IPS-15b (cell line): ENCODE results near the gene ARID5B.
A peak's percentile ranks its signal among the peaks of the same experiment; 100 is the strongest.

Experiments used
- H3K27me3 ChIP-seq: one replicate; pipeline ENCODE4 v1.6.1; 2013; ENCODE audit warnings: low read length; ENCODE audit not compliant: control insufficient read depth, insufficient read depth
- H3K36me3 ChIP-seq: one replicate; pipeline ENCODE4 v1.6.1; 2013; ENCODE audit warnings: low read length; ENCODE audit not compliant: control insufficient read depth, insufficient read depth
- H3K4me1 ChIP-seq: one replicate; pipeline ENCODE4 v1.6.1; 2013; ENCODE audit warnings: mild to moderate bottlenecking, low read length; ENCODE audit not compliant: control insufficient read depth, insufficient read depth
- H3K4me3 ChIP-seq: one replicate; pipeline ENCODE4 v1.5.1; 2013; ENCODE audit warnings: low read depth, low read length
- H3K9ac ChIP-seq: one replicate; pipeline ENCODE4 v1.6.1; 2013; ENCODE audit warnings: low read depth, mild to moderate bottlenecking, low read length
- H3K9me3 ChIP-seq: one replicate; pipeline ENCODE4 v1.6.1; 2013; ENCODE audit warnings: mild to moderate bottlenecking, low read length; ENCODE audit not compliant: control insufficient read depth, insufficient read depth

The ARID5B gene

GRCh38 chr10:61901829-61902444, 438 bp downstream of the ARID5B start:
- Histone ChIP-seq H3K9ac (no peak overlapping the region), H3K4me3 (peak overlapping the region; percentile 61), H3K4me1 (peaks cover 12% of the 10 kb centered on the region), H3K9me3 (no peaks in the 10 kb centered on the region), H3K36me3 (no peaks in the 10 kb centered on the region), H3K27me3 (peaks cover 43% of the 10 kb centered on the region)

- Histone ChIP-seq H3K4me1 (peaks cover 12% of the 10 kb centered on the region), H3K9ac (no peak overlapping the region), H3K4me3 (peak overlapping the region; percentile 61), H3K27me3 (peaks cover 36% of the 10 kb centered on the region), H3K9me3 (no peaks in the 10 kb centered on the region), H3K36me3 (no peaks in the 10 kb centered on the region)
Measured at GRCh38 chr10:61902445-61903220, 1.1 kb downstream of the ARID5B start.

GRCh38 chr10:61903221-61903927, 1.9 kb downstream of the ARID5B start:
- H3K4me3 ChIP-seq, result peak overlapping the region; percentile 83
- peaks cover 9% of the 10 kb centered on the region for H3K4me1 ChIP-seq
- peaks cover 29% of the 10 kb centered on the region for H3K27me3 ChIP-seq
- no peak overlapping the region for H3K9ac ChIP-seq
- H3K9me3 ChIP-seq, result no peaks in the 10 kb centered on the region
- H3K36me3 ChIP-seq, result no peaks in the 10 kb centered on the region

GRCh38 chr10:61903928-61904344, 2.4 kb downstream of the ARID5B start:
- H3K4me3 ChIP-seq, result peak overlapping the region; percentile 83
- H3K36me3 ChIP-seq, result no peaks in the 10 kb centered on the region
- peaks cover 9% of the 10 kb centered on the region for H3K4me1 ChIP-seq
- H3K27me3 ChIP-seq, result peaks cover 23% of the 10 kb centered on the region
- H3K9ac ChIP-seq, result no peak overlapping the region
- H3K9me3 ChIP-seq, result no peaks in the 10 kb centered on the region

- no peaks in the 10 kb centered on the region for H3K9me3 ChIP-seq
- peak overlapping the region; percentile 83 for H3K4me3 ChIP-seq
- H3K36me3 ChIP-seq, result no peaks in the 10 kb centered on the region
- H3K27me3 ChIP-seq, result peaks cover 13% of the 10 kb centered on the region
- peaks cover 3% of the 10 kb centered on the region for H3K4me1 ChIP-seq
- H3K9ac ChIP-seq, result no peak overlapping the region
Measured at GRCh38 chr10:61904733-61905725, 3.5 kb downstream of the ARID5B start.

- Histone ChIP-seq H3K27me3 (peaks cover 7% of the 10 kb centered on the region), H3K4me1 (peaks cover 3% of the 10 kb centered on the region), H3K9me3 (no peaks in the 10 kb centered on the region), H3K36me3 (no peaks in the 10 kb centered on the region), H3K9ac (no peak overlapping the region), H3K4me3 (no peak overlapping the region)
Measured at GRCh38 chr10:61905837-61906561, 4.5 kb downstream of the ARID5B start.

- H3K9ac ChIP-seq, result no peak overlapping the region
- no peaks in the 10 kb centered on the region for H3K36me3 ChIP-seq
- peaks cover 3% of the 10 kb centered on the region for H3K4me1 ChIP-seq
- H3K4me3 ChIP-seq, result no peak overlapping the region
- no peaks in the 10 kb centered on the region for H3K9me3 ChIP-seq
- peaks cover 7% of the 10 kb centered on the region for H3K27me3 ChIP-seq
Measured at GRCh38 chr10:61906562-61906901, 5.0 kb downstream of the ARID5B start.

- Histone ChIP-seq H3K9ac (no peak overlapping the region), H3K4me3 (no peak overlapping the region), H3K27me3 (peaks cover 5% of the 10 kb centered on the region), H3K4me1 (peaks cover 3% of the 10 kb centered on the region), H3K9me3 (no peaks in the 10 kb centered on the region), H3K36me3 (no peaks in the 10 kb centered on the region)
Measured at GRCh38 chr10:61907011-61907410, 5.5 kb downstream of the ARID5B start.

- no peak overlapping the region for H3K9ac ChIP-seq
- H3K4me3 ChIP-seq, result no peak overlapping the region
- H3K9me3 ChIP-seq, result no peaks in the 10 kb centered on the region
- no peaks in the 10 kb centered on the region for H3K36me3 ChIP-seq
- peaks cover 3% of the 10 kb centered on the region for H3K4me1 ChIP-seq
- H3K27me3 ChIP-seq, result peaks cover 4% of the 10 kb centered on the region
Measured at GRCh38 chr10:61907587-61907986, 6.1 kb downstream of the ARID5B start.

- no peaks in the 10 kb centered on the region for H3K36me3 ChIP-seq
- no peaks in the 10 kb centered on the region for H3K4me1 ChIP-seq
- no peaks in the 10 kb centered on the region for H3K27me3 ChIP-seq
- H3K9me3 ChIP-seq, result no peaks in the 10 kb centered on the region
- no peak overlapping the region for H3K9ac ChIP-seq
- no peak overlapping the region for H3K4me3 ChIP-seq
Measured at GRCh38 chr10:61910226-61910805, 8.8 kb downstream of the ARID5B start.
